ENCODE results near the gene DYNLRB1.

DYNLRB1 gene

DNA sequence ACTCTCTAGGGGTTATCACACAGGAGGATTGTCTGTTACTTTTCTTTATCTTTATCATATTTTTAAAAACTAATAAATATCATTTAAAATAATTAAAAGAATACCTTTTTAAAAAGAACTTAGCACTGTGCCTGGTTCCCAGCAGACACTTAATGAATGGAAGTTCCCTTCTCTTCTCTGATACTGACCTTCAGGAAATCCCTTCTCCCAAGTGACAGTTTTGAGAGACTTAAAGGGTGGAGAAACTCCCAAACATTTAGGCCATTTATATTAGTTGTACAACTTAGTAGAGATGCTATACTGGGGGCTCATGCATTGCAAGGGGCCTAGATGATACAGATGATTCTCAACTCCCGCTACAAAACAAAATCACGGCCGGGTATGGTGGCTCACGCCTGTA lies 60.8 kb downstream of the DYNLRB1 start:
- Histone ChIP-seq H3K36me3 (ENCODE audit: insufficient read depth, low read length) (peaks cover 18% of the 10 kb centered on the region; the same call in 1 of the 2 replicates), H3K4me1 (ENCODE audit: insufficient read depth, low read length, poor library complexity, severe bottlenecking) (no peaks in the 10 kb centered on the region), H3K9ac (ENCODE audit: low read depth, low read length, poor library complexity, severe bottlenecking) (no peak overlapping the region), H3K79me2 (ENCODE audit: insufficient read depth, low read length) (no peaks in the 10 kb centered on the region), H3K4me3 (ENCODE audit: low read length, poor library complexity, severe bottlenecking) (no peak overlapping the region), H3K27me3 (ENCODE audit: insufficient read depth, low read length, poor library complexity, severe bottlenecking) (no peaks in the 10 kb centered on the region), H2AFZ (ENCODE audit: low read length) (no peak overlapping the region), H4K20me1 (ENCODE audit: insufficient read depth, low read length, poor library complexity, severe bottlenecking) (no peaks in the 10 kb centered on the region), H3K9me2 (replicated peaks; ENCODE audit: low read depth, low read length) (no peaks in the 10 kb centered on the region), H3K4me2 (ENCODE audit: low read depth, low read length, poor library complexity, severe bottlenecking) (no peak overlapping the region), H3K9me3 (ENCODE audit: insufficient read depth, low read depth, low read length) (no peaks in the 10 kb centered on the region), H3F3A (ENCODE audit: low read depth) (no peaks in the 10 kb centered on the region)
- TF ChIP-seq EZH2phosphoT487 (IDR thresholded peaks at IDR 0.05; ENCODE audit: borderline replicate concordance): no peak
- TF ChIP-seq, protein P1, sequence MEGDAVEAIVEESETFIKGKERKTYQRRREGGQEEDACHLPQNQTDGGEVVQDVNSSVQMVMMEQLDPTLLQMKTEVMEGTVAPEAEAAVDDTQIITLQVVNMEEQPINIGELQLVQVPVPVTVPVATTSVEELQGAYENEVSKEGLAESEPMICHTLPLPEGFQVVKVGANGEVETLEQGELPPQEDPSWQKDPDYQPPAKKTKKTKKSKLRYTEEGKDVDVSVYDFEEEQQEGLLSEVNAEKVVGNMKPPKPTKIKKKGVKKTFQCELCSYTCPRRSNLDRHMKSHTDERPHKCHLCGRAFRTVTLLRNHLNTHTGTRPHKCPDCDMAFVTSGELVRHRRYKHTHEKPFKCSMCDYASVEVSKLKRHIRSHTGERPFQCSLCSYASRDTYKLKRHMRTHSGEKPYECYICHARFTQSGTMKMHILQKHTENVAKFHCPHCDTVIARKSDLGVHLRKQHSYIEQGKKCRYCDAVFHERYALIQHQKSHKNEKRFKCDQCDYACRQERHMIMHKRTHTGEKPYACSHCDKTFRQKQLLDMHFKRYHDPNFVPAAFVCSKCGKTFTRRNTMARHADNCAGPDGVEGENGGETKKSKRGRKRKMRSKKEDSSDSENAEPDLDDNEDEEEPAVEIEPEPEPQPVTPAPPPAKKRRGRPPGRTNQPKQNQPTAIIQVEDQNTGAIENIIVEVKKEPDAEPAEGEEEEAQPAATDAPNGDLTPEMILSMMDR (conservative IDR thresholded peaks at IDR 0.05; ENCODE audit: low read length): no peak

DNA sequence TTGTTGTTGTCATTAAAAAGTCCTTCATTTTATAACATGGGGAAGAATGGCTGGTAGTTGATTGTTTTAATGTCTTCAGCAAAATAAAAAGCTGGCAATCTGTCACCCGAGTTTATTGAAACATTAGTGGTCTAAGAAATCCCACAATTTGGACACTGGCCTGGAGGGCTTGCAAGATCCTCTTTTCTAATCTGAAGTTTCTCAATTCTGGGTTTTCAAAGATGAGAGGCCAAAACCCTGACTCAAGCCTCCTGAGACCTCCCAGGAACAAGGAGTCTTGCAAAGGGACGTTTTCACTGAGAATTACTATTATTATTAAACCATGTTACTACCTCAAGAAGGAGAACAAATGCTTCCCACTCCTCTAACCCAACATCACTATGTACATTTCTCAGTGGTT lies 61.8 kb downstream of the DYNLRB1 start:
- Histone ChIP-seq H3K9me3 (ENCODE audit: insufficient read depth, low read depth, low read length) (no peaks in the 10 kb centered on the region), H3K79me2 (ENCODE audit: insufficient read depth, low read length) (no peaks in the 10 kb centered on the region), H3K4me1 (ENCODE audit: insufficient read depth, low read length, poor library complexity, severe bottlenecking) (no peaks in the 10 kb centered on the region), H3F3A (ENCODE audit: low read depth) (no peaks in the 10 kb centered on the region), H3K4me2 (ENCODE audit: low read depth, low read length, poor library complexity, severe bottlenecking) (no peak overlapping the region), H2AFZ (ENCODE audit: low read length) (no peak overlapping the region), H3K9me2 (replicated peaks; ENCODE audit: low read depth, low read length) (no peaks in the 10 kb centered on the region), H3K27me3 (ENCODE audit: insufficient read depth, low read length, poor library complexity, severe bottlenecking) (no peaks in the 10 kb centered on the region), H3K36me3 (ENCODE audit: insufficient read depth, low read length) (peaks cover 18% of the 10 kb centered on the region; the same call in 1 of the 2 replicates), H3K9ac (ENCODE audit: low read depth, low read length, poor library complexity, severe bottlenecking) (no peak overlapping the region), H3K4me3 (ENCODE audit: low read length, poor library complexity, severe bottlenecking) (no peak overlapping the region), H4K20me1 (ENCODE audit: insufficient read depth, low read length, poor library complexity, severe bottlenecking) (no peaks in the 10 kb centered on the region)
- TF ChIP-seq EZH2phosphoT487 (IDR thresholded peaks at IDR 0.05; ENCODE audit: borderline replicate concordance): no peak
- TF ChIP-seq, protein P1 (conservative IDR thresholded peaks at IDR 0.05; ENCODE audit: low read length): no peak

DNA sequence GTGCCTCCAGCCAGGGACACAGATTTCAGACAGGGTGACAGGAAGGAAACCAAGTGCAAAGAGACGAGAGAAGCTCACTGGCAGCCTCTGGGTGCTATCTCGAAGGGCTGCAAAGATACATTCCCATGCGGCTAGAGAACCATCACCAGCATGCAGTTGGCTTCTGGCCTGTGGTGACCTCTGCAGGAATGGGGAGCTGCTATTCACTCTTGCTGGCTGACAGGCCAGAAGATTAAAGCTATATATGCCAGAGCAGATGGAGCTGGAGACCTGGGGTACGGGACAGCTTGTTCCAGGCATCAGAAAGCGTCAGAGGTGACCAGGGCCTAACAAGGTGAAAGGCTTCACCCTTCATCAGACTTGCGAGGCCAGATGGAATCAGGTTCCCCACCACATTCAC lies 62.3 kb downstream of the DYNLRB1 start:
- no peak overlapping the region for H3K4me2 ChIP-seq (ENCODE audit: low read depth, low read length, poor library complexity, severe bottlenecking)
- H3K9me2 ChIP-seq (replicated peaks; ENCODE audit: low read depth, low read length): no peaks in the 10 kb centered on the region
- no peaks in the 10 kb centered on the region for H4K20me1 ChIP-seq (ENCODE audit: insufficient read depth, low read length, poor library complexity, severe bottlenecking)
- no peak for TF ChIP-seq EZH2phosphoT487 (IDR thresholded peaks at IDR 0.05; ENCODE audit: borderline replicate concordance)
- TF ChIP-seq, protein P1 (conservative IDR thresholded peaks at IDR 0.05; ENCODE audit: low read length): no peak
- no peak overlapping the region for H3K4me3 ChIP-seq (ENCODE audit: low read length, poor library complexity, severe bottlenecking)
- no peak overlapping the region for H3K9ac ChIP-seq (ENCODE audit: low read depth, low read length, poor library complexity, severe bottlenecking)
- H3K36me3 ChIP-seq (ENCODE audit: insufficient read depth, low read length): peaks cover 20% of the 10 kb centered on the region; the same call in 1 of the 2 replicates
- H3K79me2 ChIP-seq (ENCODE audit: insufficient read depth, low read length): no peaks in the 10 kb centered on the region
- H3K4me1 ChIP-seq (ENCODE audit: insufficient read depth, low read length, poor library complexity, severe bottlenecking): no peaks in the 10 kb centered on the region
- no peaks in the 10 kb centered on the region for H3K27me3 ChIP-seq (ENCODE audit: insufficient read depth, low read length, poor library complexity, severe bottlenecking)
- H2AFZ ChIP-seq (ENCODE audit: low read length): no peak overlapping the region
- H3F3A ChIP-seq (ENCODE audit: low read depth): no peaks in the 10 kb centered on the region
- no peaks in the 10 kb centered on the region for H3K9me3 ChIP-seq (ENCODE audit: insufficient read depth, low read depth, low read length)

Data from Loucy (cell line).